HepG2 (cell line): Measurements from ENCODE around the gene TCTN2. TPM values are rescaled to one million over a fixed set of nuclear protein-coding genes. Genes with fewer than 3 reads are reported as not detected.

Source experiments
- ATAC-seq: fragments of 200-7000 bp; cut with Tn5 transposase; 3 replicates; pipeline ENCODE4 v1.9.1; 2020; ENCODE audit warnings: mild to moderate bottlenecking, moderate library complexity
- BruUV-seq: library from RNA; stranded (reverse); fragments of 400-500 nt; replicated peaks from 2 replicates; lab custom pipeline; 2021; lab: Mats Ljungman, UMichigan
- CTCF ChIA-PET: fragments of 300-600 bp; formaldehyde crosslinking; extraction: SDS; loops from one replicate; lab custom pipeline; 2021; ENCODE audit warnings: low total read pairs, inconsistent platforms, low intra/inter-chr PET ratio; lab: Yijun Ruan, JAX
- POLR2A ChIA-PET: fragments of 350-600 bp; sonication (Branson Sonifier 250); formaldehyde crosslinking; loops from one replicate; lab custom pipeline; 2020; ENCODE audit warnings: antibody characterized with exemption, inconsistent platforms; lab: Yijun Ruan, JAX
- DNase-seq: peaks from one replicate; pipeline ENCODE4 v3.0.0-alpha.2; 2015; ENCODE audit warnings: low spot score
- FAIRE-seq: peaks from 3 replicates; lab custom pipeline; 2011; peaks lifted over from hg19 to GRCh38; lab: Jason Lieb, UNC
- H2AFZ ChIP-seq: one replicate; pipeline ENCODE4 v1.6.1; 2011; ENCODE audit warnings: low read length, inconsistent platforms
- H3K27ac ChIP-seq: fragments of 300-600 bp; 3 replicates; pipeline ENCODE4 v1.8.0; 2011; ENCODE audit warnings: mixed run types, mild to moderate bottlenecking, mixed read lengths, low read length, inconsistent platforms; ENCODE audit not compliant: insufficient read depth; ENCODE audit errors: extremely low read length
- H3K27me3 ChIP-seq, 2 experiments: fragments of 200-600 bp in 1 of 2; 2 replicates in 1 of 2; 3 replicates in 1 of 2; pipeline versions ENCODE4 v1.6.0 to v1.8.0; 2011; ENCODE audit warnings: low read length in 2 of 2, mild to moderate bottlenecking in 2 of 2, moderate library complexity in 2 of 2, inconsistent platforms in 1 of 2; ENCODE audit not compliant: insufficient read depth in 2 of 2, control insufficient read depth in 1 of 2
- H3K36me3 ChIP-seq, 2 experiments: fragments of 200-600 bp in 1 of 2; replicated peaks in 1 of 2; 2 replicates in 1 of 2; 3 replicates in 1 of 2; pipeline versions ENCODE4 v1.5.1 to v1.8.0; 2011; ENCODE audit warnings: low read length in 2 of 2, inconsistent platforms in 1 of 2; ENCODE audit not compliant: insufficient read depth in 2 of 2, control insufficient read depth in 1 of 2
- H3K4me1 ChIP-seq: 2 replicates; pipeline ENCODE4 v1.5.1; 2012; ENCODE audit warnings: low read length, inconsistent platforms; ENCODE audit not compliant: insufficient read depth
- H3K4me2 ChIP-seq: 2 replicates; pipeline ENCODE4 v1.6.0; 2011; ENCODE audit warnings: low read depth, low read length, inconsistent platforms
- H3K4me3 ChIP-seq, 3 experiments: fragments of 200-600 bp in 1 of 3; sonication (generic), shearing (Covaris generic) in 1 of 3; replicated peaks in 1 of 3; 2 replicates each; pipeline ENCODE4 v1.5.1; 2011 to 2016; ENCODE audit warnings: low read length in 3 of 3, inconsistent platforms in 2 of 3, low read depth in 2 of 3, mild to moderate bottlenecking in 2 of 3, control low read depth in 1 of 3, mixed read lengths in 1 of 3; ENCODE audit not compliant: insufficient read depth in 1 of 3
- H3K79me2 ChIP-seq: one replicate; pipeline ENCODE4 v1.6.1; 2011; ENCODE audit warnings: low read length, inconsistent platforms; ENCODE audit not compliant: insufficient read depth
- H3K9ac ChIP-seq: 2 replicates; pipeline ENCODE4 v1.6.0; 2011; ENCODE audit warnings: mild to moderate bottlenecking, low read depth, low read length, inconsistent platforms; ENCODE audit not compliant: insufficient read depth
- H3K9me3 ChIP-seq: 2 replicates; pipeline ENCODE4 v1.5.1; 2012; ENCODE audit warnings: mild to moderate bottlenecking, low read length
- H4K20me1 ChIP-seq: 2 replicates; pipeline ENCODE4 v1.6.0; 2011; ENCODE audit warnings: inconsistent platforms, mild to moderate bottlenecking, low read length, moderate library complexity; ENCODE audit not compliant: insufficient read depth
- PRPF4 ChIP-seq: fragments of 200-400 bp; formaldehyde crosslinking; IDR thresholded peaks from 2 replicates; pipeline ENCODE4 v1.6.1; 2016; ENCODE audit warnings: low read length, low read depth; ENCODE audit not compliant: poor library complexity, severe bottlenecking
- SMAD1 ChIP-seq: sonication (generic); formaldehyde crosslinking; IDR thresholded peaks from 2 replicates; pipeline ENCODE4 v1.4.0; 2020; ENCODE audit warnings: missing genetic modification reagents, low read depth, mild to moderate bottlenecking, borderline replicate concordance
- ZNF367 ChIP-seq: sonication (generic); formaldehyde crosslinking; IDR thresholded peaks from 2 replicates; pipeline ENCODE4 v1.4.0; 2020; ENCODE audit warnings: missing genetic modification reagents, borderline replicate concordance
- ZNF569 ChIP-seq: sonication (generic); formaldehyde crosslinking; IDR thresholded peaks from 2 replicates; pipeline ENCODE4 v1.5.0; 2020; ENCODE audit warnings: mild to moderate bottlenecking, missing genetic modification reagents, moderate library complexity, borderline replicate concordance
- ZNF710 ChIP-seq: sonication (generic); formaldehyde crosslinking; IDR thresholded peaks from 2 replicates; pipeline ENCODE4 v1.5.0; 2020; ENCODE audit warnings: mild to moderate bottlenecking, missing genetic modification reagents, borderline replicate concordance
- ZNF780A ChIP-seq: sonication (generic); formaldehyde crosslinking; IDR thresholded peaks from 2 replicates; pipeline ENCODE4 v1.8.0; 2022; ENCODE audit warnings: mild to moderate bottlenecking, missing genetic modification reagents, moderate library complexity
- WGBS: methylation state at CpG from one replicate; pipeline ENCODE4 v1.1.6; 2017; ENCODE audit warnings: low lambda C conversion rate; 5-methylcytosine and 5-hydroxymethylcytosine counted together
- in situ Hi-C: cut with HindIII; loops from 2 replicates; pipeline ENCODE4 v1.10.0; 2017; ENCODE audit warnings: low pct_unique_long_range_greater_than_20kb; ENCODE audit not compliant: extremely low pct_ligation_motif_present
- intact Hi-C: fragments of 100-400 bp; cut with micrococcal nuclease; formaldehyde crosslinking; loops from one replicate; pipeline ENCODE4 v1.10.0; 2022; ENCODE audit not compliant: unreplicated experiment
- polyA plus RNA-seq, 8 experiments: library from polyadenylated mRNA; depleted of rRNA in 3 of 8; stranded (reverse) in 7 of 8; unstranded in 1 of 8; fragments of >200 nt; fragmentation: Illumina TruSeq in 4 of 8; extraction: Trizol in 4 of 8; gene quantifications; 2 replicates each; pipeline versions ENCODE4 v1.2.1 to v1.2.3, GENCODE V29; 2011 to 2016; ENCODE audit warnings: low read depth in 4 of 8, missing spikeins in 1 of 8, mixed read lengths in 1 of 8; ENCODE audit not compliant: insufficient read depth in 1 of 8
- total RNA-seq, 5 experiments: library from RNA; depleted of rRNA; stranded (reverse); fragments of >200 nt; fragmentation: Illumina TruSeq; extraction: Trizol; gene quantifications; 2 replicates each; pipeline ENCODE4 v1.2.3, GENCODE V29; 2016; ENCODE audit warnings: low read depth in 1 of 5

TCTN2 gene
- total and polyA plus RNA-seq, 2 of the 13 experiments (the other 11 are each of a cell fraction or from before 2014, with no cell fraction given) = 5.0 to 8.1 TPM

GRCh38 chr12:123750159-123750656 is 79.3 kb downstream of the TCTN2 start (continued):
- TF ChIP-seq ZNF780A = no peak

- WGBS = over 99% methylated on average over 3 of the region's 3 CpGs
- no TSS peak for BruUV-seq
- CTCF ChIA-PET = no interaction called here
Measured at GRCh38 chr12:123752046-123752445, 81.1 kb downstream of the TCTN2 start.

More at GRCh38 chr12:123752046-123752445, 81.1 kb downstream of the TCTN2 start:
- no peak overlapping the region for H3K27ac ChIP-seq
- H3K79me2 ChIP-seq = no peaks in the 10 kb centered on the region
- intact Hi-C loops (no loop called here), in situ Hi-C loops (no loop called here)
- H3K27me3 ChIP-seq = no peaks in the 10 kb centered on the region; a peak in 1 of 5 replicates
- no peak for TF ChIP-seq ZNF367 (CRISPR knock-in tag)
- no peak for TF ChIP-seq ZNF569 (CRISPR knock-in tag)
- TF ChIP-seq ZNF710 (CRISPR knock-in tag) = no peak
- TF ChIP-seq SMAD1 (CRISPR knock-in tag) = no peak
- TF ChIP-seq PRPF4 = no peak
- H3K9me3 ChIP-seq = no peaks in the 10 kb centered on the region
- DNase-seq (no peak), ATAC-seq (no peak), FAIRE-seq (no peak)
- H3K36me3 ChIP-seq = peaks cover 11 to 48% of the 10 kb centered on the region in 2 experiments
- no peak overlapping the region for H3K4me2 ChIP-seq
- H3K4me3 ChIP-seq = no peak overlapping the region
- no peak overlapping the region for H3K9ac ChIP-seq
- H4K20me1 ChIP-seq = no peaks in the 10 kb centered on the region
- H2AFZ ChIP-seq = no peak overlapping the region
- POLR2A ChIA-PET = no interaction called here
- no peaks in the 10 kb centered on the region for H3K4me1 ChIP-seq
